ENCODE data around the gene NYAP2.

DNA sequence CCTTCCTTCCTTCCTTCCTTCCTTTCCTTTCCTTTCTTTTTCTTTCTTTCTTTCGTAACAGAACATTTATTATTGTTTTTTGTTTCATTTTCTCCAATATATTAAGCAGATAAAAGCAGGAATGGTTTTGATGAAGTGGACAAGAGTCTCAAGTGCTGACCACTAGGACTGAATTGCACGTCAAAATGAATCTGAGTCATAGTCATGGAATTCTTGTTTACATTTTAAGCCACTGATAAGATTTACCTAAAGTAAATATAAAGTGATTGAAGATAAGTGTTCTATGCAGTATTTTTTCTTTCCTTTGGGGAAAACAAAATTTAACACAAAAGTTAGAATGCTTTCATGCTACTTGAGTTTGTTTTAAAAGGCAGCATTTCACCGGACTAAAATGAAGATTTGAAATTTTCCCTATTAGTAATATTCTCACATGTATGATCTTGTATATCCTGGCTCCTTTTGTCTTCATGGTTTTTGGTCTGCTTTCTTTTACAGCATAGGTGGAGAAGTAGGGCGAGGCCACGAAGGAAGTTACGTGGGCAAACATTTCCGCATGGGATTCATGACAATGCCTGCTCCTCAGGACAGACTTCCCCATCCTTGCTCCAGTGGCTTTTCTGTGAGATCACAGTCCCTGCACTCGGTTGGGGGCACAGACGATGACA, 113.5 kb downstream of the NYAP2 start:
- TF ChIP-seq GATA2 (IDR thresholded peaks at IDR 0.05; ENCODE audit: low read depth, low read length) (no peak), GATA3 (IDR thresholded peaks at IDR 0.05; ENCODE audit: low read depth, low read length) (no peak)
